GM12878 (cell line): ENCODE results near the gene NLRP6. TPM values are rescaled to one million over a fixed set of nuclear protein-coding genes. Genes with fewer than 3 reads are reported as not detected.
"Not testable (repeated sequence)": the region's sequence is repeated elsewhere in the genome, so short reads cannot be mapped to it uniquely, and the experiment has no call there.

Source experiments
- ATAC-seq: fragments of 200-7000 bp; cut with Tn5 transposase; 3 replicates; pipeline ENCODE4 v1.9.1; 2020; ENCODE audit warnings: mild to moderate bottlenecking, moderate library complexity
- BruUV-seq: library from RNA; stranded (reverse); fragments of 400-500 nt; replicated peaks from 2 replicates; lab custom pipeline; 2021; lab: Mats Ljungman, UMichigan
- CTCF ChIA-PET: fragments of 300-600 bp; sonication (Branson Sonifier 250); formaldehyde crosslinking; extraction: SDS; loops from one replicate; lab custom pipeline; 2021; ENCODE audit warnings: inconsistent platforms; lab: Yijun Ruan, JAX
- POLR2A ChIA-PET: fragments of 350-600 bp; formaldehyde crosslinking; extraction: SDS; loops from one replicate; lab custom pipeline; 2021; ENCODE audit warnings: inconsistent platforms; lab: Charles Lee
- RAD21 ChIA-PET: fragments of 300-600 bp; sonication (Branson Sonifier 250); formaldehyde crosslinking; loops from one replicate; lab custom pipeline; 2023; ENCODE audit warnings: antibody characterized with exemption; ENCODE audit not compliant: unreplicated experiment; lab: Charles Lee
- SMC1A ChIA-PET: fragments of 300-600 bp; sonication (Branson Sonifier 250); formaldehyde crosslinking; loops from one replicate; lab custom pipeline; 2023; ENCODE audit not compliant: unreplicated experiment, uncharacterized antibody; lab: Charles Lee
- DNase-seq: peaks from one replicate; pipeline ENCODE4 v3.0.0-alpha.2; 2011; ENCODE audit warnings: low read depth, low spot score
- FAIRE-seq: peaks from 3 replicates; lab custom pipeline; 2011; peaks lifted over from hg19 to GRCh38; lab: Jason Lieb, UNC
- H2AFZ ChIP-seq: 2 replicates; pipeline ENCODE4 v1.6.0; 2011; ENCODE audit warnings: low read depth, low read length, control low read depth; ENCODE audit not compliant: control insufficient read depth
- H3K27ac ChIP-seq: 2 replicates; pipeline ENCODE4 v1.5.1; 2011; ENCODE audit warnings: control low read depth; ENCODE audit not compliant: control insufficient read depth, insufficient read depth
- H3K27me3 ChIP-seq, 2 experiments: replicated peaks in 1 of 2; 2 replicates each; pipeline versions ENCODE4 v1.6.0 to v1.6.1; 2011; ENCODE audit warnings: low read length in 1 of 2; ENCODE audit not compliant: control insufficient read depth in 2 of 2, insufficient read depth in 2 of 2
- H3K36me3 ChIP-seq, 2 experiments: 2 replicates each; pipeline ENCODE4 v1.5.1; 2011; ENCODE audit warnings: low read length in 1 of 2; ENCODE audit not compliant: control insufficient read depth in 2 of 2, insufficient read depth in 2 of 2
- H3K4me1 ChIP-seq: 2 replicates; pipeline ENCODE4 v1.6.1; 2011; ENCODE audit warnings: mild to moderate bottlenecking, low read length, moderate library complexity, mixed read lengths; ENCODE audit not compliant: control insufficient read depth, insufficient read depth
- H3K4me2 ChIP-seq: 2 replicates; pipeline ENCODE4 v1.6.0; 2011; ENCODE audit warnings: control low read depth; ENCODE audit not compliant: control insufficient read depth, insufficient read depth
- H3K4me3 ChIP-seq: fragments of 200-600 bp; sonication (generic); 2 replicates; pipeline ENCODE4 v1.5.1; 2016
- H3K79me2 ChIP-seq: 2 replicates; pipeline ENCODE4 v1.6.0; 2011; ENCODE audit warnings: low read length; ENCODE audit not compliant: control insufficient read depth, insufficient read depth
- H3K9ac ChIP-seq: 2 replicates; pipeline ENCODE4 v1.8.0; 2011; ENCODE audit warnings: low read length, control low read depth, mixed read lengths; ENCODE audit not compliant: control insufficient read depth, insufficient read depth
- H3K9me3 ChIP-seq: replicated peaks from 3 replicates; pipeline ENCODE4 v1.5.1; 2011; ENCODE audit warnings: mild to moderate bottlenecking, low read length; ENCODE audit not compliant: control insufficient read depth, insufficient read depth
- H4K20me1 ChIP-seq: 2 replicates; pipeline ENCODE4 v1.6.0; 2011; ENCODE audit not compliant: control insufficient read depth, insufficient read depth
- IKZF1 ChIP-seq: fragments of 450-650 bp; conservative IDR thresholded peaks from 2 replicates; pipeline ENCODE4 v1.6.1; 2017; ENCODE audit warnings: antibody characterized with exemption, mild to moderate bottlenecking
- IKZF2 ChIP-seq, 2 experiments: fragments of 450-650 bp; IDR thresholded peaks; 2 replicates each; pipeline ENCODE4 v1.6.1; 2017; ENCODE audit warnings: mild to moderate bottlenecking in 2 of 2, moderate library complexity in 2 of 2
- WGBS: methylation state at CpG from one replicate; pipeline ENCODE4 v1.1.6; 2016; ENCODE audit warnings: low lambda C conversion rate; ENCODE audit not compliant: insufficient replicate concordance, insufficient coverage; ENCODE audit errors: missing lambda C conversion rate; 5-methylcytosine and 5-hydroxymethylcytosine counted together
- in situ Hi-C: fragments of 300-500 bp; cut with MboI; formaldehyde crosslinking; loops from 9 replicates; pipeline ENCODE4 v1.14.3; 2018; ENCODE audit warnings: mixed read lengths
- intact Hi-C: fragments of 100-400 bp; cut with micrococcal nuclease; formaldehyde crosslinking; loops from one replicate; pipeline ENCODE4 v1.14.2; 2022; ENCODE audit not compliant: unreplicated experiment
- polyA plus RNA-seq, 11 experiments: library from polyadenylated mRNA; depleted of rRNA in 4 of 11; unstranded in 6 of 11; stranded (reverse) in 5 of 11; fragments of >200 nt; fragmentation: Nextera tagmentation in 4 of 11; fragmentation: Illumina TruSeq in 1 of 11; extraction: Ambion mirVana in 4 of 11; extraction: Trizol in 1 of 11; gene quantifications; 1 replicate in 1 of 11; 2 replicates in 10 of 11; pipeline versions ENCODE4 v1.2.1 to v1.2.3, GENCODE V29; 2011 to 2016; ENCODE audit warnings: inconsistent platforms in 2 of 11, missing spikeins in 2 of 11, low read depth in 1 of 11
- total RNA-seq, 4 experiments: library from RNA; depleted of rRNA in 3 of 4; stranded (reverse); fragments of >200 nt in 3 of 4; fragmentation: Illumina TruSeq in 1 of 4; extraction: Trizol in 1 of 4; gene quantifications; 2 replicates each; pipeline versions ENCODE4 v1.2.1 to v1.2.3, GENCODE V29; 2013 to 2021

Gene NLRP6
- total and polyA plus RNA-seq, 10 of the 15 experiments (the other 5 are each of a cell fraction or from before 2014, with no cell fraction given): 0.03 to 0.11 TPM; not detected in 8

- RAD21 ChIA-PET: interaction anchor here (1.0 to 4.5 kb wide), 7 partner anchors 9 to 37 kb away, joined by 3 to 46 read pairs (median 7); partner anchors contain the start of gene IFITM2
- H3K27ac ChIP-seq: peak overlapping the region; percentile 98
- H3K4me1 ChIP-seq, H4K20me1 ChIP-seq, in situ Hi-C loops, DNase-seq, H3K36me3 ChIP-seq, BruUV-seq, intact Hi-C loops, H3K27me3 ChIP-seq, H2AFZ ChIP-seq, ATAC-seq, H3K9me3 ChIP-seq: not testable (repeated sequence)
- TF ChIP-seq IKZF2 (IDR thresholded peaks at IDR 0.05) (peak; percentile 20 to 22; a peak in 1 of 4 replicates), IKZF1 (peak; percentile 50)
- H3K79me2 ChIP-seq: peaks cover 53% of the 10 kb centered on the region
- SMC1A ChIA-PET: interaction anchor here (0.8 to 4.0 kb wide), 12 partner anchors 9 to 81 kb away, joined by 3 to 42 read pairs (median 4); no protein-coding TSS in a partner anchor
- CTCF ChIA-PET: interaction anchor here (0.6 to 3.7 kb wide), 13 partner anchors 9 to 85 kb away, joined by 3 to 43 read pairs (median 5); partner anchors contain the start of gene IFITM2
- 43% methylated on average over 14 of the region's 30 CpGs for WGBS
- POLR2A ChIA-PET: interaction anchor here (0.5 to 4.5 kb wide), 12 partner anchors 9 to 221 kb away, joined by 3 to 45 read pairs (median 7); partner anchors contain the start of genes BET1L and RIC8A
- H3K4me3 ChIP-seq: peak overlapping the region; percentile 87
- H3K4me2 ChIP-seq: peak overlapping the region; percentile 97
- peak overlapping the region; percentile 65 for H3K9ac ChIP-seq
- peak; percentile 57 for FAIRE-seq
Measured at GRCh38 chr11:317668-318404, 39.6 kb downstream of the NLRP6 start.

GRCh38 chr11:318405-319120 is 40.4 kb downstream of the NLRP6 start:
- H3K27ac ChIP-seq: peak overlapping the region; percentile 58
- H3K4me1 ChIP-seq, BruUV-seq: not testable (repeated sequence)

GRCh38 chr11:319121-319887 is 41.1 kb downstream of the NLRP6 start:
- H3K9me3 ChIP-seq, SMC1A ChIA-PET, BruUV-seq, H3K36me3 ChIP-seq, in situ Hi-C loops, intact Hi-C loops, DNase-seq, FAIRE-seq, H4K20me1 ChIP-seq, H3K27me3 ChIP-seq, H3K4me1 ChIP-seq, H2AFZ ChIP-seq, CTCF ChIA-PET: not testable (repeated sequence)
- peak overlapping the region; percentile 54; the same call in 1 of the 2 replicates for H3K9ac ChIP-seq
- H3K4me3 ChIP-seq: peak overlapping the region; percentile 50; the same call in 1 of the 2 replicates
- H3K79me2 ChIP-seq: peaks cover 38% of the 10 kb centered on the region
- ChIA-PET RAD21 (interaction anchor here (0.8 kb wide), 1 partner anchor 11 kb away, joined by 3 read pairs; no protein-coding TSS in a partner anchor), POLR2A (interaction anchor here (1.1 kb wide), 1 partner anchor 10 kb away, joined by 6 read pairs; no protein-coding TSS in a partner anchor)
- ATAC-seq: peak; percentile 42
- 62% methylated on average over 20 of the region's 29 CpGs for WGBS
- peak overlapping the region; percentile 60 for H3K4me2 ChIP-seq
- peak overlapping the region; percentile 58 for H3K27ac ChIP-seq

More at GRCh38 chr11:318405-319120, 40.4 kb downstream of the NLRP6 start:
- ChIA-PET SMC1A (interaction anchor here (1.3 to 4.0 kb wide), 5 partner anchors 10 to 51 kb away, joined by 3 to 42 read pairs (median 7); no protein-coding TSS in a partner anchor), CTCF (interaction anchor here (0.6 to 3.7 kb wide), 4 partner anchors 10 to 37 kb away, joined by 3 to 43 read pairs (median 20); partner anchors contain the start of gene IFITM2), RAD21 (interaction anchor here (0.8 to 4.5 kb wide), 4 partner anchors 11 to 36 kb away, joined by 3 to 46 read pairs (median 15); partner anchors contain the start of gene IFITM2), POLR2A (interaction anchor here (0.8 to 4.5 kb wide), 6 partner anchors 9 to 50 kb away, joined by 3 to 45 read pairs (median 6); no protein-coding TSS in a partner anchor)
- H3K27me3 ChIP-seq, in situ Hi-C loops, H4K20me1 ChIP-seq, H3K9me3 ChIP-seq, FAIRE-seq, DNase-seq, intact Hi-C loops, H2AFZ ChIP-seq, H3K36me3 ChIP-seq: not testable (repeated sequence)
- ATAC-seq: peak; percentile 52
- Histone ChIP-seq H3K9ac (peak overlapping the region; percentile 54; the same call in 1 of the 2 replicates), H3K4me2 (peak overlapping the region; percentile 25; the same call in 1 of the 2 replicates), H3K4me3 (peak overlapping the region; percentile 50; the same call in 1 of the 2 replicates), H3K79me2 (peaks cover 46% of the 10 kb centered on the region)
- WGBS: under 1% methylated on average over 12 of the region's 79 CpGs
